Caco-2 (cell line): Measurements from ENCODE around the gene CLEC18C. TPM values are rescaled to one million over a fixed set of nuclear protein-coding genes. Genes with fewer than 3 reads are reported as not detected.

ENCODE experiments used
- BruUV-seq: library from RNA; stranded (reverse); fragments of 400-500 nt; replicated peaks from 2 replicates; lab custom pipeline; 2021; lab: Mats Ljungman, UMichigan
- CTCF ChIA-PET: fragments of 300-600 bp; sonication (Branson Sonifier 250); formaldehyde crosslinking; loops from one replicate; lab custom pipeline; 2022; ENCODE audit warnings: antibody characterized with exemption; lab: Charles Lee
- POLR2A ChIA-PET: fragments of 300-600 bp; sonication (Branson Sonifier 250); formaldehyde crosslinking; loops from one replicate; lab custom pipeline; 2022; ENCODE audit warnings: antibody characterized with exemption; lab: Charles Lee
- DNase-seq, 2 experiments: peaks; one replicate each; pipeline versions ENCODE4 v3.0.0 to v3.0.0-alpha.2; 2020 to 2022
- H3K27me3 ChIP-seq: replicated peaks from 2 replicates; pipeline ENCODE4 v1.6.0; 2011; ENCODE audit warnings: low read length; ENCODE audit not compliant: control insufficient read depth, insufficient read depth
- H3K36me3 ChIP-seq: 2 replicates; pipeline ENCODE4 v1.5.1; 2011; ENCODE audit warnings: low read length; ENCODE audit not compliant: control insufficient read depth, insufficient read depth
- H3K4me1 ChIP-seq: fragments of 250-450 bp; sonication (Bioruptor Pico); 2 replicates; pipeline ENCODE4 v1.5.1; 2020; ENCODE audit warnings: mild to moderate bottlenecking
- H3K4me3 ChIP-seq: 2 replicates; pipeline ENCODE4 v1.5.1; 2011; ENCODE audit warnings: low read depth, mild to moderate bottlenecking, control low read depth, low read length
- H3K9me3 ChIP-seq: fragments of 250-450 bp; sonication (Bioruptor Pico); 2 replicates; pipeline ENCODE4 v1.5.1; 2020; ENCODE audit warnings: mild to moderate bottlenecking, moderate library complexity
- H3K27ac Mint-ChIP-seq: one replicate; pipeline ENCODE4 v1.8.0; 2022; ENCODE audit warnings: mixed read lengths; ENCODE audit not compliant: unreplicated experiment
- H3K27me3 Mint-ChIP-seq: one replicate; pipeline ENCODE4 v1.8.0; 2022; ENCODE audit warnings: mixed read lengths; ENCODE audit not compliant: insufficient read depth, unreplicated experiment
- H3K36me3 Mint-ChIP-seq: one replicate; pipeline ENCODE4 v1.8.0; 2022; ENCODE audit warnings: mild to moderate bottlenecking, mixed read lengths; ENCODE audit not compliant: insufficient read depth, unreplicated experiment
- H3K4me1 Mint-ChIP-seq: one replicate; pipeline ENCODE4 v1.8.0; 2022; ENCODE audit warnings: low read depth, mixed read lengths; ENCODE audit not compliant: unreplicated experiment
- H3K4me3 Mint-ChIP-seq: one replicate; pipeline ENCODE4 v1.8.0; 2022; ENCODE audit warnings: mild to moderate bottlenecking, moderate library complexity, mixed read lengths; ENCODE audit not compliant: unreplicated experiment
- H3K9me3 Mint-ChIP-seq: one replicate; pipeline ENCODE4 v1.8.0; 2022; ENCODE audit warnings: mixed read lengths; ENCODE audit not compliant: unreplicated experiment
- intact Hi-C: fragments of 100-400 bp; cut with micrococcal nuclease; formaldehyde crosslinking; loops from one replicate; pipeline ENCODE4 v1.10.0; 2022; ENCODE audit not compliant: unreplicated experiment
- total RNA-seq: library from RNA; stranded (reverse); gene quantifications from 2 replicates; pipeline ENCODE4 v1.2.3, GENCODE V29; 2022
- TF ChIP-seq, protein P1 (sequence below), 2 experiments: fragments of 200-600 bp in 1 of 2; IDR thresholded peaks; 1 replicate in 1 of 2; 2 replicates in 1 of 2; pipeline versions ENCODE4 v1.5.1 to v1.8.0; 2011 to 2022; ENCODE audit warnings: antibody characterized with exemption in 1 of 2, control low read depth in 1 of 2, inconsistent platforms in 1 of 2, low read depth in 1 of 2, low read length in 1 of 2, mild to moderate bottlenecking in 1 of 2, moderate library complexity in 1 of 2; ENCODE audit not compliant: insufficient read depth in 1 of 2, severe bottlenecking in 1 of 2, unreplicated experiment in 1 of 2

Gene CLEC18C
- total RNA-seq, 1 experiment from 2014 or later = 0.50 TPM

DNA sequence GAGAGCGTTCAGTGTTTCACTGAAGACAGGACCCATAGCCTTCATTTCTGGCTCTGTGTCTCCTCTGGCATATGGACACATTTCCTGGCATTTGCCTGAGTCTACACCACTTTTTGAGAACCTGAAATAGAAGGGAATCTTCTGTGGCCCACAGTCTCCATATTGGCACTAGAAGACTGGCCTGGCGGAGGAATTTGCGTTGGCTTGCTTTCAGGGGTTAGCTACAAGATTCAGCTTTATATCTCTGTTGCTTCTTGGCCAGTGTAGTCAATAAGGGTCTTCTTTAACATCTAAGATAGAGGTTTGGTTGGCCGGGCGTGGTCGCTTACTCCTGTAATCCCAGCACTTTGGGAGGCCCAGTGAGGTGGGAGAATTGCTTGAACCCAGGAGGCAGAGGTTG, 12.8 kb upstream of the CLEC18C start:
- 0 out of 2 replicates have a peak, but pooled peaks cover 12% of the 10 kb centered on the region for H3K4me1 ChIP-seq
- peaks cover 36% of the 10 kb centered on the region for H3K36me3 Mint-ChIP-seq
- no peaks in the 10 kb centered on the region for H3K27me3 Mint-ChIP-seq
- ChIA-PET CTCF (no interaction called here), POLR2A (interaction anchor here (0.6 kb wide), 1 partner anchor 25 kb away, joined by 4 read pairs; no protein-coding TSS in a partner anchor)
- TSS peak; percentile 12 for BruUV-seq
- H3K4me3 ChIP-seq = no peak overlapping the region
- no peaks in the 10 kb centered on the region for H3K9me3 Mint-ChIP-seq
- no peaks in the 10 kb centered on the region for H3K27me3 ChIP-seq
- no peaks in the 10 kb centered on the region for H3K9me3 ChIP-seq
- DNase-seq = no peak
- intact Hi-C loops = no loop called here
- TF ChIP-seq, protein P1, sequence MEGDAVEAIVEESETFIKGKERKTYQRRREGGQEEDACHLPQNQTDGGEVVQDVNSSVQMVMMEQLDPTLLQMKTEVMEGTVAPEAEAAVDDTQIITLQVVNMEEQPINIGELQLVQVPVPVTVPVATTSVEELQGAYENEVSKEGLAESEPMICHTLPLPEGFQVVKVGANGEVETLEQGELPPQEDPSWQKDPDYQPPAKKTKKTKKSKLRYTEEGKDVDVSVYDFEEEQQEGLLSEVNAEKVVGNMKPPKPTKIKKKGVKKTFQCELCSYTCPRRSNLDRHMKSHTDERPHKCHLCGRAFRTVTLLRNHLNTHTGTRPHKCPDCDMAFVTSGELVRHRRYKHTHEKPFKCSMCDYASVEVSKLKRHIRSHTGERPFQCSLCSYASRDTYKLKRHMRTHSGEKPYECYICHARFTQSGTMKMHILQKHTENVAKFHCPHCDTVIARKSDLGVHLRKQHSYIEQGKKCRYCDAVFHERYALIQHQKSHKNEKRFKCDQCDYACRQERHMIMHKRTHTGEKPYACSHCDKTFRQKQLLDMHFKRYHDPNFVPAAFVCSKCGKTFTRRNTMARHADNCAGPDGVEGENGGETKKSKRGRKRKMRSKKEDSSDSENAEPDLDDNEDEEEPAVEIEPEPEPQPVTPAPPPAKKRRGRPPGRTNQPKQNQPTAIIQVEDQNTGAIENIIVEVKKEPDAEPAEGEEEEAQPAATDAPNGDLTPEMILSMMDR (IDR thresholded peaks at IDR 0.05; ENCODE audit: insufficient read depth in 1 of 2, low read depth in 1 of 2, low read length in 1 of 2, severe bottlenecking in 1 of 2, unreplicated experiment in 1 of 2) = no peak
- H3K4me1 Mint-ChIP-seq = peaks cover 26% of the 10 kb centered on the region
- H3K4me3 Mint-ChIP-seq = no peak overlapping the region
- peaks cover 7% of the 10 kb centered on the region for H3K36me3 ChIP-seq
- no peak overlapping the region for H3K27ac Mint-ChIP-seq

DNA sequence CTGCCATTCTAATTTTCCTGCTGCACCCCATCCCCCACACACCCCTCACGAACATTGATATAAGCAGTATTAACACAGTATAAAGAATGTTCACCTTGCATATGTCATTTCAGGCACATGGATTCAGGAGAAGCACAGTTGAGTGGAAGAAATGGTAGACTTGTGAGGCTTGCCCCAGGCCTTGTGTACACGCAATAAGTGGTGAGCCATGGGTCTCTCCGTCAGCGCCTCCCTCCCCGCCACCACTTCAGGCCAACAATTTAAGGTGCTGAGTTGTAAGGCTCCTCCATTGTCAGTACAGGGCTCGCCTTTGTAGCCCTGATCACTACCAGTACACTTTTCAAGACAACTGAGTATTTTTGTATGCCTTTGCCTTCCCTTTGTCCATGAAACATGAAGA, 12.2 kb upstream of the CLEC18C start:
- peaks cover 26% of the 10 kb centered on the region for H3K4me1 Mint-ChIP-seq
- H3K9me3 ChIP-seq = no peaks in the 10 kb centered on the region
- peaks cover 30% of the 10 kb centered on the region for H3K36me3 Mint-ChIP-seq
- POLR2A ChIA-PET = no interaction called here
- no TSS peak for BruUV-seq
- no peaks in the 10 kb centered on the region for H3K9me3 Mint-ChIP-seq
- no peaks in the 10 kb centered on the region for H3K27me3 Mint-ChIP-seq
- intact Hi-C loops = no loop called here
- TF ChIP-seq, protein P1 (IDR thresholded peaks at IDR 0.05; ENCODE audit: insufficient read depth in 1 of 2, low read depth in 1 of 2, low read length in 1 of 2, severe bottlenecking in 1 of 2, unreplicated experiment in 1 of 2) = no peak
- H3K4me3 Mint-ChIP-seq = no peak overlapping the region
- H3K36me3 ChIP-seq = peaks cover 7% of the 10 kb centered on the region
- H3K27me3 ChIP-seq = no peaks in the 10 kb centered on the region
- 0 out of 2 replicates have a peak, but pooled peaks cover 12% of the 10 kb centered on the region for H3K4me1 ChIP-seq
- H3K27ac Mint-ChIP-seq = no peak overlapping the region
- CTCF ChIA-PET = interaction anchor here (1.3 kb wide), 1 partner anchor 90 kb away, joined by 11 read pairs; the partner anchor contains the start of gene EXOSC6
- no peak overlapping the region for H3K4me3 ChIP-seq
- DNase-seq = no peak

DNA sequence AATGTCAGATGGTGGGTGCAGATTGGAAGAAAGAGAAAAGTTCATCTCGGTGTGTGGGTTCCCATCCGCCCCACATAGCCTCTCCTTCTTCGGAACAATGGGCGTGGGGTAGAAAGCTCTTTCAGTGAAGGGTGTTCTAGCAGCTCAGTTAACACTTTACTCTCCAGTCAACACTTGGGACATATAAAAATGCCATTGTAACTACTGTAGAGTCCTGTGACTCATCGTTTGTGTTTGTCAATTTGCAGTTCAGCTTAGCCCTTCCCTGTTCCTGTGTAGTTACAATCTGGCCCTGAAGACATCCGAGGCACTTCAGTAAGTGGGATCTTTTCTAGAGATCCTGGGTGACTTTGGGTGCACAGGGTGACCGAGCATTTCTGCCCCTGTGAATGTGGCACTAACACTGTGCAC, 11.5 kb upstream of the CLEC18C start:
- intact Hi-C loops = no loop called here

More for the DNA sequence above, 11.5 kb upstream of the CLEC18C start:
- Mint-ChIP-seq H3K9me3 (no peaks in the 10 kb centered on the region), H3K36me3 (peaks cover 23% of the 10 kb centered on the region), H3K27me3 (no peaks in the 10 kb centered on the region), H3K27ac (no peak overlapping the region), H3K4me1 (peaks cover 20% of the 10 kb centered on the region), H3K4me3 (no peak overlapping the region)
- peaks cover 5% of the 10 kb centered on the region; the same call in 1 of the 2 replicates for H3K36me3 ChIP-seq
- BruUV-seq = no TSS peak
- no peaks in the 10 kb centered on the region for H3K9me3 ChIP-seq
- no peaks in the 10 kb centered on the region for H3K27me3 ChIP-seq
- no peak overlapping the region for H3K4me3 ChIP-seq
- H3K4me1 ChIP-seq = 0 out of 2 replicates have a peak, but pooled peaks cover 12% of the 10 kb centered on the region
- POLR2A ChIA-PET = no interaction called here
- CTCF ChIA-PET = interaction anchor here (1.3 kb wide), 1 partner anchor 90 kb away, joined by 11 read pairs; the partner anchor contains the start of gene EXOSC6
- TF ChIP-seq, protein P1 (IDR thresholded peaks at IDR 0.05; ENCODE audit: insufficient read depth in 1 of 2, low read depth in 1 of 2, low read length in 1 of 2, severe bottlenecking in 1 of 2, unreplicated experiment in 1 of 2) = no peak
- DNase-seq = peak in 1 of 2 experiments; percentile 35
